OCI-LY7 (cell line): ENCODE measurements around the gene MYLK. TPM values are rescaled to one million over a fixed set of nuclear protein-coding genes. Genes with fewer than 3 reads are reported as not detected.
A peak's percentile ranks its signal among the peaks of the same experiment; 100 is the strongest.

Experiments
- BruUV-seq: library from RNA; stranded (reverse); fragments of 400-500 nt; replicated peaks from 2 replicates; lab custom pipeline; 2021; lab: Mats Ljungman, UMichigan
- CTCF ChIA-PET: fragments of 300-600 bp; sonication (Branson Sonifier 250); formaldehyde crosslinking; loops from one replicate; lab custom pipeline; 2022; ENCODE audit warnings: antibody characterized with exemption; ENCODE audit not compliant: unreplicated experiment; lab: Charles Lee
- POLR2A ChIA-PET: fragments of 300-600 bp; sonication (Branson Sonifier 250); formaldehyde crosslinking; loops from one replicate; lab custom pipeline; 2022; ENCODE audit warnings: antibody characterized with exemption; lab: Charles Lee
- DNase-seq: peaks from one replicate; pipeline ENCODE4 v3.0.0-alpha.2; 2015; ENCODE audit warnings: low spot score
- H2AFZ ChIP-seq: fragments of 200-600 bp; sonication (generic), shearing (Covaris generic); 2 replicates; pipeline ENCODE4 v1.6.1; 2014; ENCODE audit warnings: mild to moderate bottlenecking, antibody characterized with exemption, low read length, moderate library complexity
- H3K27ac ChIP-seq: fragments of 200-600 bp; sonication (generic); 2 replicates; pipeline ENCODE4 v1.5.1; 2014; ENCODE audit warnings: mixed run types, low read depth, mild to moderate bottlenecking, moderate library complexity, low read length, inconsistent platforms; ENCODE audit not compliant: poor library complexity, severe bottlenecking
- H3K36me3 ChIP-seq: fragments of 200-600 bp; sonication (generic); 2 replicates; pipeline ENCODE4 v1.6.1; 2014; ENCODE audit warnings: mild to moderate bottlenecking, antibody characterized with exemption, low read length, moderate library complexity, mixed read lengths; ENCODE audit not compliant: insufficient read depth
- H3K4me1 ChIP-seq: fragments of 200-600 bp; sonication (generic); 2 replicates; pipeline ENCODE4 v1.5.1; 2014; ENCODE audit warnings: mild to moderate bottlenecking, low read length; ENCODE audit not compliant: insufficient read depth, poor library complexity, severe bottlenecking
- H3K4me2 ChIP-seq: fragments of 200-600 bp; sonication (generic); 2 replicates; pipeline ENCODE4 v1.6.1; 2014; ENCODE audit warnings: mild to moderate bottlenecking, low read length
- H3K4me3 ChIP-seq: fragments of 200-600 bp; sonication (generic); 2 replicates; pipeline ENCODE4 v1.5.1; 2014; ENCODE audit warnings: mild to moderate bottlenecking, low read depth, low read length; ENCODE audit not compliant: poor library complexity, severe bottlenecking
- H3K79me2 ChIP-seq: fragments of 200-600 bp; sonication (generic); 2 replicates; pipeline ENCODE4 v1.6.1; 2016; ENCODE audit warnings: low read depth, mild to moderate bottlenecking, low read length, moderate library complexity, mixed read lengths; ENCODE audit not compliant: insufficient read depth
- H3K9me2 ChIP-seq: fragments of 200-600 bp; sonication (generic); 2 replicates; pipeline ENCODE4 v1.6.1; 2016; ENCODE audit warnings: mild to moderate bottlenecking, low read length, mixed read lengths; ENCODE audit not compliant: insufficient read depth
- H3K9me3 ChIP-seq: fragments of 200-600 bp; sonication (generic); 2 replicates; pipeline ENCODE4 v1.6.1; 2014; ENCODE audit warnings: mild to moderate bottlenecking, mixed run types, low read length, mixed read lengths
- H4K20me1 ChIP-seq: fragments of 200-600 bp; sonication (generic); 2 replicates; pipeline ENCODE4 v1.6.1; 2014; ENCODE audit warnings: mild to moderate bottlenecking, antibody characterized with exemption, low read length, moderate library complexity, mixed read lengths; ENCODE audit not compliant: insufficient read depth
- EZH2phosphoT487 ChIP-seq: fragments of 200-600 bp; sonication (generic); IDR thresholded peaks from 2 replicates; pipeline ENCODE4 v1.6.1; 2018; ENCODE audit warnings: low read depth, borderline replicate concordance, mild to moderate bottlenecking, mixed run types, antibody characterized with exemption, low read length, moderate library complexity, mixed read lengths
- intact Hi-C: fragments of 100-400 bp; cut with micrococcal nuclease; formaldehyde crosslinking; loops from one replicate; pipeline ENCODE4 v1.10.0; 2022; ENCODE audit not compliant: unreplicated experiment
- total RNA-seq, 2 experiments: library from RNA; depleted of rRNA in 1 of 2; stranded (reverse); fragments of >200 nt in 1 of 2; shearing (Covaris generic) in 1 of 2; gene quantifications; 2 replicates each; pipeline ENCODE4 v1.2.3, GENCODE V29; 2014 to 2022
- TF ChIP-seq, protein P1 (sequence below): fragments of 200-600 bp; sonication (generic); conservative IDR thresholded peaks from 2 replicates; pipeline ENCODE4 v1.5.1; 2014; ENCODE audit warnings: mild to moderate bottlenecking, antibody characterized with exemption, low read length, moderate library complexity, mixed read lengths

Gene MYLK
- total RNA-seq, 2 experiments from 2014 or later, result not detected

DNA sequence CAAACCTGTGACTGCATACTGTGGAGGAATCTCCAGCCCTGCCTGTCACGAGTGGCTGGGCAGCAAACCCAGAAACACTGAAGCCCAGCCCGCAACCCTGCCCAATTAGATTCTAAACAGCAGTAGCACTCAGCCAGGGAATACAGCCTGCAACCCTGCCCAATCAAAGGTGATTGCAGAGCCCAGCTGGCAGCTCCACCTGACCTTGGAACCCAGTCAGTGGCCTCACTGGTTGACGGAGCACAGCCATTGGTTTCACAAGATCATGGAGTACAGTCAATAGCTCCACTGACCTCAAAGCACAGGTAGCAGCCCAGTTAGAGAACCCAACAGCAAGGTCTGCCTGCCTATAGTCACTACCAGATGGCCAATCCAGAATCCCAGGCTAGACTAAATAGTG lies 35.2 kb upstream of the MYLK start:
- H4K20me1 ChIP-seq, result no peaks in the 10 kb centered on the region
- no peak overlapping the region for H3K4me3 ChIP-seq
- H3K36me3 ChIP-seq, result peaks cover 93% of the 10 kb centered on the region
- no peak overlapping the region for H3K4me2 ChIP-seq
- POLR2A ChIA-PET, result no interaction called here
- no TSS peak for BruUV-seq
- no peaks in the 10 kb centered on the region for H3K79me2 ChIP-seq
- no peak for DNase-seq
- H3K27ac ChIP-seq, result no peak overlapping the region
- H3K9me2 ChIP-seq, result no peaks in the 10 kb centered on the region
- no peak overlapping the region for H2AFZ ChIP-seq
- H3K9me3 ChIP-seq, result peaks cover 29% of the 10 kb centered on the region
- H3K4me1 ChIP-seq, result no peaks in the 10 kb centered on the region
- CTCF ChIA-PET, result no interaction called here
- TF ChIP-seq, protein P1, sequence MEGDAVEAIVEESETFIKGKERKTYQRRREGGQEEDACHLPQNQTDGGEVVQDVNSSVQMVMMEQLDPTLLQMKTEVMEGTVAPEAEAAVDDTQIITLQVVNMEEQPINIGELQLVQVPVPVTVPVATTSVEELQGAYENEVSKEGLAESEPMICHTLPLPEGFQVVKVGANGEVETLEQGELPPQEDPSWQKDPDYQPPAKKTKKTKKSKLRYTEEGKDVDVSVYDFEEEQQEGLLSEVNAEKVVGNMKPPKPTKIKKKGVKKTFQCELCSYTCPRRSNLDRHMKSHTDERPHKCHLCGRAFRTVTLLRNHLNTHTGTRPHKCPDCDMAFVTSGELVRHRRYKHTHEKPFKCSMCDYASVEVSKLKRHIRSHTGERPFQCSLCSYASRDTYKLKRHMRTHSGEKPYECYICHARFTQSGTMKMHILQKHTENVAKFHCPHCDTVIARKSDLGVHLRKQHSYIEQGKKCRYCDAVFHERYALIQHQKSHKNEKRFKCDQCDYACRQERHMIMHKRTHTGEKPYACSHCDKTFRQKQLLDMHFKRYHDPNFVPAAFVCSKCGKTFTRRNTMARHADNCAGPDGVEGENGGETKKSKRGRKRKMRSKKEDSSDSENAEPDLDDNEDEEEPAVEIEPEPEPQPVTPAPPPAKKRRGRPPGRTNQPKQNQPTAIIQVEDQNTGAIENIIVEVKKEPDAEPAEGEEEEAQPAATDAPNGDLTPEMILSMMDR, result no peak
- no peak for TF ChIP-seq EZH2phosphoT487
- intact Hi-C loops, result no loop called here

DNA sequence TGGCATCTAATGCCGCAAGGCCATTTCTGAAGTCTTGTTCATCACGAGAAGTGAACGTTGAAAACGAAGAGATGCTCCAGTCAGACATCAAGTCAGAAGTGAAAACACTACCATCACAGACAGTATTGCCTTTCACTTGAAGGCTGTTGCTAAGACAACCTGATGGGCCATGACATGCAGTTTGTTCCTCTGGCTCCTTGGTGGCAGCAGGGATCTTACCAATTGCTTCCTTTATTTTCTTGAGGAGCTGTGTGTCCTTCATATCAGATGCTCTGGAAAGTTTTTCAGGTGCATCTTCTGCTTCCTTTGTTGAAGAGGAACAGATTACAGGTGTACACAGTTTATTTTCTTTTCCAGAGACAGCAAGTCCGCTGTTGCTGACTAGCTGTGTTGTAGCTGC lies 30.7 kb upstream of the MYLK start:
- Histone ChIP-seq H3K36me3 (peaks cover 50% of the 10 kb centered on the region), H3K4me3 (no peak overlapping the region), H3K9me3 (no peaks in the 10 kb centered on the region), H3K79me2 (no peaks in the 10 kb centered on the region), H3K9me2 (no peaks in the 10 kb centered on the region), H2AFZ (no peak overlapping the region), H4K20me1 (no peaks in the 10 kb centered on the region), H3K27ac (no peak overlapping the region), H3K4me1 (no peaks in the 10 kb centered on the region), H3K4me2 (no peak overlapping the region)
- intact Hi-C loops, result no loop called here
- ChIA-PET POLR2A (interaction anchor here (0.7 kb wide), 1 partner anchor 105 kb away, joined by 5 read pairs; no protein-coding TSS in a partner anchor), CTCF (no interaction called here)
- TSS peak; percentile 40 for BruUV-seq
- DNase-seq, result no peak
- TF ChIP-seq, protein P1, result no peak
- TF ChIP-seq EZH2phosphoT487, result no peak

DNA sequence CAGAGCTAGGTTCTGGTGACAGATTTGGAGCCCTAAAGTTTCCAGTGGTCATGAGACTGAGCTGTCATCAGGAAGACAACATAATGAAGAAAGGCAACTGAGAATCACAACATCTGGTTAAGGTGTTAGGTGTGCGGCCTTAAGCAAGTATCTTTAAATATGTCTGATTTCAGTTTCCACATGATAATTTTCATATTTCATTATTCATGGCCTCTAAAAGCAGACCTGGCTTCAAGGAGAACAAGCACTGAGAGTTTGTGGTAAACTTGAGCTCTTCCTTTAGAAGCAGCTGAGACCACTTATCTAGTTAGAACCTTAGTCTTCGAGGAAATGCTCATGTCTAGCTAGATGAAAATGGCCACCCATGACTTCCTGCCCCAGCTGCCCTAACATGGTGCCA lies 25.7 kb upstream of the MYLK start:
- H3K4me3 ChIP-seq, result no peak overlapping the region
- H3K4me2 ChIP-seq, result no peak overlapping the region
- CTCF ChIA-PET, result no interaction called here
- POLR2A ChIA-PET, result interaction anchor here (0.6 to 0.7 kb wide), 2 partner anchors 46 to 134 kb away, joined by 3 read pairs; no protein-coding TSS in a partner anchor
- TF ChIP-seq EZH2phosphoT487, result no peak
- TF ChIP-seq, protein P1, result no peak
- no peaks in the 10 kb centered on the region for H3K79me2 ChIP-seq
- peaks cover 3% of the 10 kb centered on the region; the same call in 1 of the 2 replicates for H3K36me3 ChIP-seq
- H3K9me2 ChIP-seq, result no peaks in the 10 kb centered on the region
- H3K4me1 ChIP-seq, result no peaks in the 10 kb centered on the region
- intact Hi-C loops, result no loop called here
- H4K20me1 ChIP-seq, result no peaks in the 10 kb centered on the region
- no peak for DNase-seq
- no peaks in the 10 kb centered on the region for H3K9me3 ChIP-seq
- H2AFZ ChIP-seq, result no peak overlapping the region
- no peak overlapping the region for H3K27ac ChIP-seq
- no TSS peak for BruUV-seq
